OCI-LY1 (cell line): ENCODE data around the gene YDJC.
"Not testable (repeated sequence)": the region's sequence is repeated elsewhere in the genome, so short reads cannot be mapped to it uniquely, and the experiment has no call there.

Experiments
- H2AFZ ChIP-seq: fragments of 200-600 bp; sonication (generic), shearing (Covaris generic); 2 replicates; pipeline ENCODE4 v1.6.0; 2014; ENCODE audit warnings: antibody characterized with exemption, mild to moderate bottlenecking, low read length
- H3F3A ChIP-seq: fragments of 200-600 bp; sonication (generic), shearing (Covaris generic); 2 replicates; pipeline ENCODE4 v1.6.0; 2014; ENCODE audit warnings: mild to moderate bottlenecking, antibody characterized with exemption, low read length, moderate library complexity; ENCODE audit not compliant: insufficient read depth
- H3K27ac ChIP-seq: fragments of 200-600 bp; sonication (generic); 2 replicates; pipeline ENCODE4 v1.5.1; 2014; ENCODE audit warnings: low read length, mixed run types, mild to moderate bottlenecking, low read depth; ENCODE audit not compliant: poor library complexity, severe bottlenecking
- H3K27me3 ChIP-seq: fragments of 200-600 bp; sonication (generic); 2 replicates; pipeline ENCODE4 v1.6.0; 2014; ENCODE audit warnings: antibody characterized with exemption, mild to moderate bottlenecking, low read length, moderate library complexity; ENCODE audit not compliant: insufficient read depth
- H3K36me3 ChIP-seq: fragments of 200-600 bp; sonication (generic); 2 replicates; pipeline ENCODE4 v1.6.1; 2014; ENCODE audit warnings: mild to moderate bottlenecking, antibody characterized with exemption, low read length, moderate library complexity, mixed read lengths; ENCODE audit not compliant: insufficient read depth
- H3K4me1 ChIP-seq: fragments of 200-600 bp; sonication (generic); 2 replicates; pipeline ENCODE4 v1.5.1; 2014; ENCODE audit warnings: mild to moderate bottlenecking, low read length, moderate library complexity; ENCODE audit not compliant: insufficient read depth, severe bottlenecking
- H3K4me2 ChIP-seq: fragments of 200-600 bp; sonication (generic), shearing (Covaris generic); 2 replicates; pipeline ENCODE4 v1.6.1; 2014; ENCODE audit warnings: low read length
- H3K4me3 ChIP-seq: fragments of 200-600 bp; sonication (generic); 2 replicates; pipeline ENCODE4 v1.5.1; 2014; ENCODE audit warnings: low read length, low read depth, mild to moderate bottlenecking, mixed read lengths; ENCODE audit not compliant: poor library complexity, severe bottlenecking
- H3K79me2 ChIP-seq: fragments of 200-600 bp; shearing (Covaris generic); 2 replicates; pipeline ENCODE4 v1.6.1; 2016; ENCODE audit warnings: mixed run types, low read length, mixed read lengths; ENCODE audit not compliant: insufficient read depth
- H3K9ac ChIP-seq: fragments of 200-600 bp; sonication (generic), shearing (Covaris generic); 2 replicates; pipeline ENCODE4 v1.6.1; 2014; ENCODE audit warnings: mild to moderate bottlenecking, low read length, mixed read lengths
- H3K9me2 ChIP-seq: fragments of 200-600 bp; sonication (generic), shearing (Covaris generic); 2 replicates; pipeline ENCODE4 v1.6.1; 2014; ENCODE audit warnings: low read depth, mild to moderate bottlenecking, low read length, mixed read lengths
- H3K9me3 ChIP-seq: fragments of 200-600 bp; shearing (Covaris generic); 2 replicates; pipeline ENCODE4 v1.6.1; 2014; ENCODE audit warnings: low read length, mixed read lengths
- H4K20me1 ChIP-seq: fragments of 200-600 bp; sonication (generic), shearing (Covaris generic); 2 replicates; pipeline ENCODE4 v1.6.0; 2016; ENCODE audit warnings: mild to moderate bottlenecking, low read length; ENCODE audit not compliant: insufficient read depth
- CTCF ChIP-seq: fragments of 200-600 bp; sonication (generic), shearing (Covaris generic); IDR thresholded peaks from 2 replicates; pipeline ENCODE4 v1.5.1; 2017; ENCODE audit warnings: mild to moderate bottlenecking, antibody characterized with exemption, low read length, moderate library complexity, mixed read lengths
- EZH2 ChIP-seq: fragments of 200-600 bp; sonication (generic), shearing (Covaris generic); IDR thresholded peaks from 2 replicates; pipeline ENCODE4 v1.8.0; 2017; ENCODE audit warnings: borderline replicate concordance, mixed run types, mild to moderate bottlenecking, antibody characterized with exemption, low read length, moderate library complexity, mixed read lengths

The YDJC gene

GRCh38 chr22:21587803-21588611 lies 41.8 kb downstream of the YDJC start:
- no peaks in the 10 kb centered on the region for H3K9me2 ChIP-seq
- no peaks in the 10 kb centered on the region for H3K9me3 ChIP-seq
- H3K4me3 ChIP-seq: peak overlapping the region; percentile 10
- H4K20me1 ChIP-seq: no peaks in the 10 kb centered on the region
- peak overlapping the region; percentile 42 for H3K4me2 ChIP-seq
- H3K27ac ChIP-seq: peak overlapping the region; percentile 78
- H3K79me2 ChIP-seq: peaks cover 81% of the 10 kb centered on the region
- no peak overlapping the region for H2AFZ ChIP-seq
- TF ChIP-seq CTCF (no peak), EZH2 (no peak)
- no peaks in the 10 kb centered on the region for H3F3A ChIP-seq
- H3K27me3 ChIP-seq: no peaks in the 10 kb centered on the region
- H3K9ac ChIP-seq: no peak overlapping the region; the same call in 1 of the 2 replicates
- peaks cover 45% of the 10 kb centered on the region for H3K4me1 ChIP-seq
- peaks cover 9% of the 10 kb centered on the region; the same call in 1 of the 2 replicates for H3K36me3 ChIP-seq

- Histone ChIP-seq H2AFZ (no peak overlapping the region), H3F3A (no peaks in the 10 kb centered on the region), H3K9ac (no peak overlapping the region), H3K79me2 (peaks cover 81% of the 10 kb centered on the region), H3K9me3 (no peaks in the 10 kb centered on the region), H3K36me3 (no peaks in the 10 kb centered on the region; the same call in 1 of the 2 replicates), H3K4me2 (no peak overlapping the region), H3K27ac (no peak overlapping the region), H4K20me1 (no peaks in the 10 kb centered on the region), H3K4me1 (peaks cover 49% of the 10 kb centered on the region), H3K4me3 (no peak overlapping the region), H3K27me3 (no peaks in the 10 kb centered on the region), H3K9me2 (no peaks in the 10 kb centered on the region)
- TF ChIP-seq CTCF (no peak), EZH2 (no peak)
These were observed 44.4 kb downstream of the YDJC start for GRCh38 chr22:21585389-21585788.

- Histone ChIP-seq H4K20me1 (no peaks in the 10 kb centered on the region), H3K9ac (no peak overlapping the region; the same call in 1 of the 2 replicates), H3K9me3 (no peaks in the 10 kb centered on the region), H3K4me1 (peaks cover 55% of the 10 kb centered on the region), H3K9me2 (no peaks in the 10 kb centered on the region), H3K27me3 (no peaks in the 10 kb centered on the region), H3F3A (no peaks in the 10 kb centered on the region), H2AFZ (no peak overlapping the region), H3K36me3 (peaks cover 4% of the 10 kb centered on the region; the same call in 1 of the 2 replicates), H3K4me2 (no peak overlapping the region), H3K4me3 (no peak overlapping the region), H3K27ac (peak overlapping the region; percentile 70), H3K79me2 (peaks cover 86% of the 10 kb centered on the region)
- TF ChIP-seq EZH2 (no peak), CTCF (no peak)
These were observed 46.8 kb downstream of the YDJC start for GRCh38 chr22:21582801-21583740.

- H3K27ac ChIP-seq, H2AFZ ChIP-seq, H3K4me2 ChIP-seq: not testable (repeated sequence)
These were observed 48.7 kb downstream of the YDJC start for GRCh38 chr22:21581009-21581713.

More at GRCh38 chr22:21581009-21581713, 48.7 kb downstream of the YDJC start:
- peaks cover 93% of the 10 kb centered on the region for H3K79me2 ChIP-seq
- peaks cover 12% of the 10 kb centered on the region; the same call in 1 of the 2 replicates for H3K36me3 ChIP-seq
- H3K4me1 ChIP-seq: peaks cover 39% of the 10 kb centered on the region
- H3K9me2 ChIP-seq, H4K20me1 ChIP-seq, H3K4me3 ChIP-seq, H3K9ac ChIP-seq, H3K27me3 ChIP-seq, H3K9me3 ChIP-seq, H3F3A ChIP-seq: not testable (repeated sequence)
